K562 (cell line): ENCODE data around the gene DNAJC17. TPM values are rescaled to one million over a fixed set of nuclear protein-coding genes. Genes with fewer than 3 reads are reported as not detected.

ENCODE experiments used
- AFF1 ChIP-seq, 2 experiments: fragments of 450-650 bp; IDR thresholded peaks; 2 replicates each; pipeline ENCODE4 v1.6.1; 2018; ENCODE audit warnings: mild to moderate bottlenecking in 2 of 2, low read depth in 1 of 2; ENCODE audit not compliant: partially characterized antibody in 2 of 2
- BRCA1 ChIP-seq, 2 experiments: fragments of 450-650 bp in 1 of 2; sonication (generic) in 1 of 2; formaldehyde crosslinking in 1 of 2; IDR thresholded peaks; 2 replicates each; pipeline versions ENCODE4 v1.5.0 to v1.6.1; 2017 to 2020; ENCODE audit warnings: mild to moderate bottlenecking in 1 of 2, missing genetic modification reagents in 1 of 2
- CBFA2T2 ChIP-seq: fragments of 450-650 bp; conservative IDR thresholded peaks from 2 replicates; pipeline ENCODE4 v1.6.1; 2017; ENCODE audit warnings: mild to moderate bottlenecking
- CBFA2T3 ChIP-seq: fragments of 450-650 bp; IDR thresholded peaks from 2 replicates; pipeline ENCODE4 v1.6.1; 2017
- KHSRP ChIP-seq: fragments of 450-650 bp; IDR thresholded peaks from 2 replicates; pipeline ENCODE4 v1.6.1; 2017
- LARP7 ChIP-seq: fragments of 450-650 bp; IDR thresholded peaks from 2 replicates; pipeline ENCODE4 v1.6.1; 2016
- MTA1 ChIP-seq: fragments of 450-650 bp; IDR thresholded peaks from 2 replicates; pipeline ENCODE4 v1.6.1; 2017; ENCODE audit warnings: borderline replicate concordance
- MXI1 ChIP-seq: IDR thresholded peaks from 2 replicates; pipeline ENCODE4 v1.6.1; 2011; ENCODE audit warnings: low read depth, mild to moderate bottlenecking, improper control_type of control experiment, low read length
- POLR2AphosphoS2 ChIP-seq: IDR thresholded peaks from 2 replicates; pipeline ENCODE4 v1.6.1; 2012; ENCODE audit warnings: low read length, improper control_type of control experiment
- PYGO2 ChIP-seq: fragments of 450-650 bp; IDR thresholded peaks from 2 replicates; pipeline ENCODE4 v1.6.1; 2016; ENCODE audit warnings: mild to moderate bottlenecking, missing genetic modification characterization, moderate library complexity, missing compliant biosample characterization
- RAD21 ChIP-seq, 2 experiments: fragments of 250-450 bp in 1 of 2; fragments of 450-650 bp in 1 of 2; sonication (Bioruptor Pico) in 1 of 2; formaldehyde crosslinking in 1 of 2; IDR thresholded peaks in 1 of 2; conservative IDR thresholded peaks in 1 of 2; 2 replicates each; pipeline versions ENCODE4 v1.4.0 to v1.8.0; 2020 to 2022; ENCODE audit warnings: mild to moderate bottlenecking in 2 of 2, moderate library complexity in 1 of 2
- RBFOX2 ChIP-seq: fragments of 200-400 bp; formaldehyde crosslinking; IDR thresholded peaks from 2 replicates; pipeline ENCODE4 v1.6.1; 2017; ENCODE audit warnings: low read depth, mild to moderate bottlenecking, low read length, moderate library complexity
- SFPQ ChIP-seq: fragments of 200-400 bp; formaldehyde crosslinking; IDR thresholded peaks from 2 replicates; pipeline ENCODE4 v1.6.1; 2017; ENCODE audit warnings: mild to moderate bottlenecking, low read depth, low read length, moderate library complexity
- TAF15 ChIP-seq: fragments of 200-400 bp; formaldehyde crosslinking; IDR thresholded peaks from 2 replicates; pipeline ENCODE4 v1.6.1; 2017; ENCODE audit warnings: mild to moderate bottlenecking, low read depth, low read length, moderate library complexity
- TAL1 ChIP-seq: fragments of 450-650 bp; IDR thresholded peaks from 2 replicates; pipeline ENCODE4 v1.6.1; 2016; ENCODE audit warnings: mild to moderate bottlenecking
- YY1 ChIP-seq, 3 experiments: IDR thresholded peaks; 2 replicates each; pipeline ENCODE4 v1.6.1; 2011; ENCODE audit warnings: low read length in 2 of 3, mild to moderate bottlenecking in 2 of 3, moderate library complexity in 2 of 3, borderline replicate concordance in 1 of 3, control low read depth in 1 of 3, low read depth in 1 of 3; ENCODE audit not compliant: insufficient read depth in 3 of 3, insufficient replicate concordance in 2 of 3, control insufficient read depth in 1 of 3, insufficient read length in 1 of 3; ENCODE audit errors: extremely low read depth in 1 of 3
- ZNF277 ChIP-seq: fragments of 250-450 bp; sonication (Bioruptor Pico); IDR thresholded peaks from 2 replicates; pipeline ENCODE4 v1.8.0; 2022; ENCODE audit warnings: inconsistent platforms, mild to moderate bottlenecking, moderate library complexity, borderline replicate concordance
- ZNF830 ChIP-seq: fragments of 250-450 bp; sonication (Bioruptor Pico); IDR thresholded peaks from 2 replicates; pipeline ENCODE4 v1.5.0; 2021; ENCODE audit warnings: mild to moderate bottlenecking
- polyA plus RNA-seq, 8 experiments: library from polyadenylated mRNA; depleted of rRNA in 4 of 8; stranded (reverse) in 5 of 8; unstranded in 3 of 8; fragments of >200 nt; fragmentation: Nextera tagmentation in 2 of 8; fragmentation: Illumina TruSeq in 1 of 8; extraction: Ambion mirVana in 2 of 8; extraction: Trizol in 1 of 8; gene quantifications; 2 replicates each; pipeline versions ENCODE4 v1.2.1 to v1.2.3, GENCODE V29; 2011 to 2014; ENCODE audit warnings: inconsistent platforms in 1 of 8, missing spikeins in 1 of 8
- total RNA-seq, 7 experiments: library from RNA; depleted of rRNA in 6 of 7; stranded (reverse); fragments of >200 nt in 6 of 7; fragmentation: Illumina TruSeq in 2 of 7; extraction: Trizol in 2 of 7; gene quantifications; 2 replicates each; pipeline versions ENCODE4 v1.2.1 to v1.2.3, GENCODE V29; 2011 to 2021; ENCODE audit warnings: low replicate concordance in 1 of 7
- TF ChIP-seq, protein P1 (sequence below): sonication (generic); IDR thresholded peaks from 2 replicates; pipeline ENCODE4 v1.6.1; 2016

The DNAJC17 gene
- total and polyA plus RNA-seq, 9 of the 15 experiments (the other 6 are each of a cell fraction or from before 2014, with no cell fraction given): 2.4 to 79.4 (median 44.2) TPM

- TF ChIP-seq ZNF277 (CRISPR knock-in tag) (no peak), CBFA2T3 (peak; percentile 98), POLR2AphosphoS2 (no peak), BRCA1 (IDR thresholded peaks at IDR 0.05) (no peak), BRCA1 (CRISPR knock-in tag; IDR thresholded peaks at IDR 0.05) (no peak), CBFA2T2 (peak; percentile 96), TAL1 (peak; percentile 99), RBFOX2 (no peak), MXI1 (no peak), SFPQ (no peak), YY1 (IDR thresholded peaks at IDR 0.05; ENCODE audit: borderline replicate concordance in 1 of 3, control insufficient read depth in 1 of 3, extremely low read depth in 1 of 3, insufficient read depth in 3 of 3, insufficient read length in 1 of 3, insufficient replicate concordance in 2 of 3, low read depth in 1 of 3, low read length in 2 of 3) (no peak), MTA1 (peak; percentile 88; the same call in 1 of the 2 replicates), TAF15 (no peak), AFF1 (IDR thresholded peaks at IDR 0.05; ENCODE audit: low read depth in 1 of 2, partially characterized antibody in 2 of 2) (peak in 1 of 2 experiments; percentile 86), ZNF830 (CRISPR knock-in tag) (no peak), LARP7 (no peak), RAD21 (CRISPR knock-in tag; conservative IDR thresholded peaks at IDR 0.05 in 1 of 2, IDR thresholded peaks at IDR 0.05 in 1 of 2) (no peak; a peak in 1 of 4 replicates), KHSRP (peak; percentile 76; the same call in 1 of the 2 replicates), PYGO2 (tag) (peak; percentile 80)
- TF ChIP-seq, protein P1, sequence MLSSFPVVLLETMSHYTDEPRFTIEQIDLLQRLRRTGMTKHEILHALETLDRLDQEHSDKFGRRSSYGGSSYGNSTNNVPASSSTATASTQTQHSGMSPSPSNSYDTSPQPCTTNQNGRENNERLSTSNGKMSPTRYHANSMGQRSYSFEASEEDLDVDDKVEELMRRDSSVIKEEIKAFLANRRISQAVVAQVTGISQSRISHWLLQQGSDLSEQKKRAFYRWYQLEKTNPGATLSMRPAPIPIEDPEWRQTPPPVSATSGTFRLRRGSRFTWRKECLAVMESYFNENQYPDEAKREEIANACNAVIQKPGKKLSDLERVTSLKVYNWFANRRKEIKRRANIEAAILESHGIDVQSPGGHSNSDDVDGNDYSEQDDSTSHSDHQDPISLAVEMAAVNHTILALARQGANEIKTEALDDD: peak; percentile 67
These were observed 18.6 kb upstream of the DNAJC17 start (continued) for GRCh38 chr15:40825661-40826422.
